CD4-positive, alpha-beta T cell treated with Interleukin-2 at 100 ng/mL for 4 hours (primary cell): ENCODE data around the gene PNPLA3.
A peak's percentile ranks its signal among the peaks of the same experiment; 100 is the strongest.

Experiments
- DNase-seq: peaks from one replicate; pipeline ENCODE4 v3.0.0-alpha.2; 2020; ENCODE audit warnings: low spot score

PNPLA3 gene

GRCh38 chr22:43923631-43924464 lies at the start of gene PNPLA3:
PNPLA3 (plus strand) TSS chr22:43923805; CDS start chr22:43923912, 107 bp downstream.
- peak; percentile 68 for DNase-seq

DNA sequence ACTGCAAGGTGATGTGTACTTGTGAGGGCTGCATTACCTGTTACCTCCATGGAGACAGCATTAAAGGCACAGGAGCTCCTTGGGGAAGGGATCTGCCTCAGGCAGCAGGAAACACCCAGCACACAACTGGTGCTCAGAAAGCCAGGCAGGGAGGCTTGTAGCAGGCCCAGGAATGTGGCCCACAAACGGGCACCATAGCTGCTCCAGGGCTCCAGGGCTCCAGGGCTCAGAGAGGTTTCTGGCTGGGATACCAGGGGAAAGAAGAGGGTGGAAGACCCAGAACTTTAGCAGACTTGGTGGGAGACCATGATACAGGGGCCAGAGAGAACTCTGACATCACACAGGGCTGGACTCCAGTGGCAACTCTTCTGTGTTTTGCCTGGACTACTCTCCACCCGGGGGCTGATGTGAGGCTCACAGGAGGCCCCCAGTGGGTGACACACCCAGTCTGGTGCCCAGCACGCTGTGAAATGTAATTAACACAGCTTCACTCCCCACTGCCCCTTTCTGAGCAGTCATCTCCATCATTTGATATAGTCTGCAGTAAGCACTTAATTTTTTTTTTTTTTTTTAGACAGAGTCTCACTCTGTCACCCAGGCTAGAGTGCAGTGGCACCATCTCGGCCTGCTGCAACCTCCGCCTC lies 46.6 kb upstream of the PNPLA3 start:
- DNase-seq: no peak

DNA sequence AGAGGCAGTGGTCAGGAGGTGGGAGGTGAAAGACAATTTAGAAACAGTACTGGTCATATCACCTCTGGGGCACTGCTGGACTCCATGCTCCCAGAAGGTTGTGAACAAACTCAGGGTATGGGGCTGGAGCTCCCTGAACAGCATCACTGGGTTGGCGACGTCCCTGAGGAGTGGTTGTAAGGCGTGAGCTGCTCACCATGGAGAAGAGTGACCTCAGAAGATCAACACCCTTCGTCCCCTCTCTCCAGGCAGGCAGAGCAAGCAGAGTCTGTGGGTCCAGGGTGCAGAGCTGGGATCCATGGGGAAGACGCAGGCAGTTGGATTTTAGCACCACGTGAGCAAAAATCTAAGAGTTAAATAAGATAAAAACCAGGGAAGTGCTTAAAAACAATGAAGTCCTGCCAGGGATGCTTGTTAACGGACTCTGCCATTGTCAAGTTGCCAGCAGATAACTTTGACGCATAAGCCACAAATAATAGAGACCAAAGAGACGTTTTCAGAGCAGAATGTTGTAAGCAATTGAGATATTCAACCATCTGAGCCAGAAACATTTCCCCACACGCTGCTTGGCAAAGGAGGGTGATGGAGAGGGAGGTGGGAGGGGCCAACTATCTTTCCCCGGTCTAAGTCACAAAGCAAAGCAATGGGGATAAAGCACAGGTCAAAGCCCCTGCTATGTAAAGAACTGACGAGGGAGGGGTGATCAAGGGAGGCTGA lies 45.4 kb upstream of the PNPLA3 start:
- no peak for DNase-seq

- no peak for DNase-seq
Measured at GRCh38 chr22:43878831-43879550, 44.6 kb upstream of the PNPLA3 start.

DNA sequence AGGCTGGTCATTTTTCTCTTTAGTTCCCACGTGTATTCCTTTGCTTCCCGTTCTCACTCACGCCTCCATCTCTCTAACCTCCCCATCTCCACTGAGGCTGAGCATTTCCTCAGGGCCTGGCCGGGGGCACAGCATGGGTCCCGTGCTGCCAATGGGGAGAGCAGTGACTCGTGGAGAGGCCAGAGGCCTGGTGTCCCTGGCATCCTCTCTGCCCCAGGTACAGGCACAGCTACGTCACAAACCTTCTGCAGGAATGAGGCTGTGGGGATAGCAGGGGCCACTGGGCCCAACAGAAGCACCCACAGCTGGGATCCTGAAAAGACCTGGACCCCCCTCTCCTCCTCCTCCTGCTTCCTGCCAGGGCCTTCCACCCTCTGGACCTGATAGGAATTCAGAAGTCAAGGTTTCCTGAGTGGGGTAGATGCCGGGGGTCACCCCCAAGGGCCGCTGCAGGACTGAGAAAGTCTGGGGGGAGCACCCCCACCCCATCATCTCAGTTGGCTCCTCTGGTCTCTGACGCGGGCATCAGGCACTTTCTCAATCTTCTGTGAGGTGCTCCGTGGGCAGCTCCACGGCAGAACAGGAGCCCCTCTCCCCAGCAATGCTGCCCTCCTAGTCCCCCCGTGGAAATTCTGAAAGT lies 43.6 kb upstream of the PNPLA3 start:
- DNase-seq: no peak

DNA sequence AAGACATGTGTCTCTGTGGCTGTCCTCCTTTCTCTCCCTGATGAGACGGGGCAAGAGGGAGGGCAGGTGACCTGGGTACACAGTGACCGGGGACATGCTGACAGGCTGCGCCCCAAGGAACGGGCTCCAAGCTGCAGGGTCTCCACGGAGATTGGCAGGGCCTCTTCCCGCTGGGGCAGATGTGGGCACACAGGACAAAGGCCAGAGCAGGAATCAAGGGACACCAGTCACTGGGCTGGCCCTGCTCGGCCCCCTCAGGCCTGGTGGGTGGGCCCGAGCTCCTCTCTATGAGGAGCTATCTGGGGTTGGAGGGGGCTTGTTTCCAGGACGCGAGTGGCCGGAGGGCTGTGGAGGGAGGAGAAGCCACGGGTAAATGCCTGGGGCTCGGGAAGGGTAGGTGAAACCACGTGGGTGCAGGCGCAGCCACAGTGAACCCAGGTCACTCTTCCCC lies 43.0 kb upstream of the PNPLA3 start:
- no peak for DNase-seq

DNA sequence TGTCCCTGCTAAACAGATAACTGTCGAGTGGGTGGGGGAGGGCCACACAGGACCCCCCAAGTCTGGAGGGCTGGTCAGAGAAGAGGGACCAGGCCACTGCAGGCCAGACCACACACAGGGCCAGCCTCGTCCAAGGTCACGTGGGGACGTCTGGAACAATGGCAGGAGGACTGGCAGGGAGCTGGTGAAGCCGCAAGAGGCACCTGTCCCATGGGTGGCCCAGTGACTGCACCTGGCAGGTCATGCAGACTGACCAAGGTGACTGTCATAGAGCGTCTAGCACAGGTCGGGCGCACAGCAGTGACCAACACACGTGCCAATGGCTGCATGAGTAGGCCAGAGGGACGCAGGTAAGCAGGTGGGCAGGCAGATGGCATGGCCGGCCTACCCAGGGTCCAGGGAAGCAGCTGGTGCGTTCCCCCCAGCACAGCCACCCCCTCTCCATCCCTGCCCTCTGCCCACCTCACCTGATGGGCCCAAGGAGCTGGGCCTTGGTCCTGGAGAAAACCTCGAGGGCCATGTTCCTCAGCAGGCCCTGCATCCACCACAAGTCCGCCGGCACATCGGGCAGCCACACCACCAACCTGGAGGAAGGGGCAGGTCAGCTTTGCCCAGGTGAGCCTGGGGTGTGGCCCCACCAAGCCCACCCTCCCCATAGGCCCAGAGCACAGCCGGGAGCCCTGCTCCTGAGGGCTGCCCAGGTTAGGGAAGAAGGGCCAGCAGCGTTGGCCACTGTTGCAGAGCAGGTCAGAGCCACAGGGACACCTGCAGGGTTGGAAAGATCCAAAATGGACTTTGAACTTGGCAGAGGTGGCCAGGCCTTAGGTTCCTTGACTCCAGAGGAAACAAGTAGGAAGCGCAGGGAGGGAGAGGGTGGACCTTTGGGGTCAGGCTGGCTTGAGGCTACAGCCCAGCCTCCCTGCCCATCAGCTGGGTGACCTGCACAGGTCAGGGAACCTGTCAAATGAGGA lies 42.2 kb upstream of the PNPLA3 start:
- DNase-seq: no peak

- DNase-seq: no peak
Measured at GRCh38 chr22:43882122-43882767, 41.4 kb upstream of the PNPLA3 start.

GRCh38 chr22:43883012-43883661 lies 40.5 kb upstream of the PNPLA3 start:
- peak; percentile 43 for DNase-seq

DNA sequence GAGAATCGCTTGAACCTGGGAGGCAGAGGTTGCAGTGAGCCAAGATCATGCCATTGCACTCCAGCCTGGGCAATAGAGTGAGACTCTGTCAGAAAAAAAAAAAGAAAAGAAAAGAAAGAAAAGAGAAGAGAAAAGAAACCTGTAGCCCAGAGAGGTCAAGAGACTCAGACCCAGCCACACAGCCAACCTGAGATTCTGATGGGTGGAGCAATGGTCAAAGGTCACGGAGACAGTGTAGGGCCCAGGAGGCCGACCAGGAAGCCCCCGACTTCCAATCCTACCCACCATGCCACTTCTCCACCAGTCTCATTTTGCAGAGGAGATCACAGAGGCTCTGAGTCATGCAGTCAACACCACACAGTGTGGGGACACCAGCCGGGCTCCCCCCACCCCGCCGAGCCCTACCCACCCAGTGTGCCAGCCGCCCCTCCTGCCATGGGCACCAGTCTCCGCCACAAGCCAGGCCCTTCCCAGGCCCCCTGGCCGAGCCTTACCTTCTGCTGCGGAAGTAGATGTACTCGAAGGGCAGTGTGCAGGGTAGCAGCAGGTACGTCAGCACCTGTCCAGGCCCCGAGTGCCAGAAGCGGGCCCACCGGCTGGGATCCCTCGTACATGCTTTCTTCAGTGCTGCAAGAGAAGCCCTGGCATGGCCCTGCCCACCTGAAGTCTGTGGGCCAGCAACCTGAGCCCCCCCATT lies 39.7 kb upstream of the PNPLA3 start:
- no peak for DNase-seq

- DNase-seq: peak; percentile 31
Measured at GRCh38 chr22:43884600-43885318, 38.8 kb upstream of the PNPLA3 start.

DNA sequence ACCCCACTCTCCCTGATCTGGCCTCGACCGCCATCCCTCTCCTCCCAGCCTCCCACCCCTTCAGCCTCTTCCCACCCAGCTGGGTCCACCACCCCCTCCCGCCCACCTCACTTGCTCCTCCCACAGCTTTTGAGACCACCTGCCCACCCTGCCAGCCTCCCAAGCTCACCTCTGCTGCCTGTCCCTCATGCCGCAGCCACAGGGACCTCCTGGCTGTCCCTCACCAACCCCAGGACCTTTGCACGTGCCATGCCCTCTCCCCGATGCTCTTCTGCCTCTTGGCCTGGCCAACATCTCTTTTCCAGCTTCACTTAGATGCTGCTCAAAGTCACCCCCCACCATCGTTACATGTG lies 38.3 kb upstream of the PNPLA3 start:
- no peak for DNase-seq

DNA sequence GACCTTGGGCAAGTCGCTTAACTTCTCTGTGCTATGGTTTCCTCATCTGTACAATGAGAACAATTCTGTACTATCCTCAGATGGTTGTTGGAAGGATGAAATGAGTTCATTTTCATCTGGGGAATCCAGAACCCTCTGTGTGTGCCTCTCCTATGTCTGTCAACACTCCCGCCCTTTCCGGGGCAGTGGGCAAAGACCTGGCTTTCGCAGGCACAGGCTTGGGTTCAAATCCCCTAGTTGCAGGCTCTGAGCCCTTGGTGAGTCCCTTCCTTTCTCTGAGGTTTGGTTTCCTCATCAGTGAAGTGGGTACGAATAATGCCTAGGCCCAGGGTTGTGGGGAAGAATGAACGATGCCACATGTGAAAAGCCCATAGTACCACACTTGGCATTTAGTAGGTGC lies 37.8 kb upstream of the PNPLA3 start:
- no peak for DNase-seq

DNA sequence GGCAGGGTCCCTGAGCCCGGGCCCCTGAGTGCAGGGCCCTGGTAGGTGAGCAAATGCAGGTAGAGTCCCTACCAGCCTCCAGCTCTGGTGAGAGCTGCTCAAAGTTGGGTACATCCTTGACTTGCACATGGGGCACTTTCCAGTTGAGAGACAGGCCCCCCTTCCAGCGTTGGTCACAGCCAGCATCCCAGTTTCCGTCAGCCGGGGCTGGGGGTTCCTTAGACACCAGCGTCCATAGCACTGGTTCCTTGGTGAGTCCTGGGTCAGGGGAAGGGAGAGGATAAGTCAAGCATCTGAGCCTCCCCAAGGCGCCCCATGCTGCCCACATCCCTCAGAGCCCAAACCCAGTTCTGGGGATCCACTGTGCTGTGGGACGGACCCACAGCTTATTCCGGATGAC lies 37.4 kb upstream of the PNPLA3 start:
- no peak for DNase-seq

DNA sequence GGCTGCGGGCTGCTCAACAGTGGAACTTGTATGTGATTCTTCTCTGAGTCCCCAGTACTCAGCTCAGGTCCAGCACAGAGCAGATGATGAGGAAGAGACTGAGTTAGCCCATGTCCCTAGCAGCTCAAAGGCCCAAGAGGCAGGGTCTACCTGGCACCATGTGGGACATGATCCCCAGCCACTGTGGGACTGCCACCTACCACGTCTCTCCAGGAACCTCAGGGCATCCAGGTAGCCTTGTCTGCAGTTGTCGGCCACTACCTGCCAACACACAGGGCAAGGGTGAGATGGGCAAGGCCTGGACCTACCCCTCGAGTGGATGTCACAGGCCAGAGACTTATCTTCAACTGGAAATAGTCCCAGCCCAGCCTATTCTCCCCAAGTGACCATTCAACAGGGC lies 36.2 kb upstream of the PNPLA3 start:
- DNase-seq: no peak

DNA sequence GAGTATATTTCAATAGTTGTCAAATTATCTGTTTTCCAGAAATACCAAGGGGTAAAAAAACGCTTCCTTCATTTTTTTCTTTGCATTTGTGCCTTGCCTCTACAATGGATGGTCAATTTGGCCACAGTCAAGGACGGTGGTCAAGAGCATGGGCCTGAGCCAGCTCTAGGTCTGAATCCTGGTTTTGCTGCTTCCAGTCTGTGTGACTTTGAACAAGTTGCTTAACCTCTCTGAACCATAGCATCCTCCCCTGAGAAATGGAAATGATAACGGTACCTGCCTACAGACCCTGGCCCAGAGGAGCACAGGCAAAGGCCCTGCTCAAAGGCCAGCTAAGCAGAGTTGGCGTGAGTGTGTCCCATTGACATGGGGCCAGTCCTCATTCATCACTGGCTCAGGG lies 34.9 kb upstream of the PNPLA3 start:
- no peak for DNase-seq

GRCh38 chr22:43889201-43889859 lies 34.3 kb upstream of the PNPLA3 start:
- DNase-seq: no peak

DNA sequence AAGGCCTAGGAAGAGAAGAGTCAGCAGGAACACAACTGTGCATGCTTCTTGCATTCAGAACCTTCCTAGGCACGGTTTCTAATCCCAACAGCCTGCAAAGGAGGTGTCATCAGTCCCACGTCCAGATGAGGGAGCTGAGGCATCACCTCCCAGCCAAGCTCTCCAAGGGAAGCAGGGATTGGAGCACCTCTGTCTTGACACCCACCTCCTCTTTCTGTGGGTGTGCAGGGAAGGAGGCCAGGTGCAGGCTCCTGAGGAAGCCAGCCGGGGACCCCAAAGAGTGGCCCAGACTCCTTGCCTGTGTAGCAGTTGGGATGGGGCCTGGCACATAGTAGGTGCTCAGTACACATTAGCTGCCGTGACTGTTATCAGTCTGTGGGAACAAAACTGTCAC lies 33.7 kb upstream of the PNPLA3 start:
- no peak for DNase-seq
